ENCODE results near the gene MYO1D. TPM values are rescaled to one million over a fixed set of nuclear protein-coding genes. Genes with fewer than 3 reads are reported as not detected.

The MYO1D gene
- total RNA-seq, 2 donors from 2014 or later: 21.4 to 48.3 TPM

- intact Hi-C loops (cut with DNase I): no loop called here
- DNase-seq (peak in 1 of 4 donors; percentile 32), ATAC-seq (no peak)
- H3K4me3 ChIP-seq: peak overlapping the region in 1 of 2 donors; percentile 36
- no peaks in the 10 kb centered on the region for H3K36me3 ChIP-seq (replicated peaks in 1 of 2; ENCODE audit: insufficient read depth in 1 of 2, low read depth in 2 of 2)
- H3K27ac ChIP-seq: no peak overlapping the region
- H3K9me3 ChIP-seq: no peaks in the 10 kb centered on the region
- WGBS, 2 donors: 28 to 100% methylated on average over 1 to 52 of the region's 59 CpGs
- TF ChIP-seq CTCF (IDR thresholded peaks at IDR 0.05) (no peak), POLR2A (IDR thresholded peaks at IDR 0.05) (no peak)
- peaks cover 35% of the 10 kb centered on the region for H3K4me1 ChIP-seq
- H3K27me3 ChIP-seq: no peaks in the 10 kb centered on the region
Observed at GRCh38 chr17:32487473-32488176, 389.3 kb downstream of the MYO1D start.

GRCh38 chr17:32486701-32487472 lies 390.0 kb downstream of the MYO1D start, which contains the start of gene CDK5R1:
TSS of gene CDK5R1 (plus strand) at chr17:32486993. CDS start at chr17:32487621, 628 bp downstream.
- no peak for TF ChIP-seq POLR2A (IDR thresholded peaks at IDR 0.05)
- TF ChIP-seq CTCF (IDR thresholded peaks at IDR 0.05): peak in 2 of 7 experiments; percentile 8 to 15
- WGBS, 2 donors: 0% methylated on average over 69 of the region's 135 CpGs; no CpG with 5 or more reads in 1 of the 2 donors
- H3K9me3 ChIP-seq: no peaks in the 10 kb centered on the region
- H3K27me3 ChIP-seq: no peaks in the 10 kb centered on the region
- peak within 1 kb of the TSS; percentile 3 to 36 for H3K4me3 ChIP-seq
- DNase-seq (peak; percentile 75 to 79 (median 78)), ATAC-seq (peak; percentile 79)
- peaks cover 35% of the 10 kb centered on the region for H3K4me1 ChIP-seq
- H3K27ac ChIP-seq: peak within 1 kb of the TSS; percentile 31 to 74 (median 63)
- no peaks in the 10 kb centered on the region for H3K36me3 ChIP-seq (replicated peaks in 1 of 2; ENCODE audit: insufficient read depth in 1 of 2, low read depth in 2 of 2)
- intact Hi-C loops (cut with DNase I): no loop called here

GRCh38 chr17:32486111-32486700 lies 390.7 kb downstream of the MYO1D start:
- H3K27me3 ChIP-seq: no peaks in the 10 kb centered on the region

More at GRCh38 chr17:32486111-32486700, 390.7 kb downstream of the MYO1D start:
- peak; percentile 87 for ATAC-seq
- peaks cover 35% of the 10 kb centered on the region for H3K4me1 ChIP-seq
- intact Hi-C loops (cut with DNase I): no loop called here
- H3K9me3 ChIP-seq: no peaks in the 10 kb centered on the region
- TF ChIP-seq POLR2A (IDR thresholded peaks at IDR 0.05) (peak in 2 of 3 donors; percentile 28 to 39), CTCF (IDR thresholded peaks at IDR 0.05) (no peak)
- 7 to 32% methylated on average over 6 to 23 of the region's 72 CpGs for WGBS, 2 donors
- H3K4me3 ChIP-seq: peak overlapping the region in 1 of 2 donors; percentile 3
- peak overlapping the region; percentile 31 to 74 (median 63) for H3K27ac ChIP-seq
- peak; percentile 72 to 82 (median 74) for DNase-seq
- H3K36me3 ChIP-seq (replicated peaks in 1 of 2; ENCODE audit: insufficient read depth in 1 of 2, low read depth in 2 of 2): peaks cover 0 to 3% of the 10 kb centered on the region in 2 donors

All from body of pancreas (tissue), 4 donors.